Pulmonary artery endothelial cell (primary cell): Measurements from ENCODE around the gene ARHGEF33. TPM values are rescaled to one million over a fixed set of nuclear protein-coding genes. Genes with fewer than 3 reads are reported as not detected.

Experiments
- DNase-seq: peaks from one replicate; pipeline ENCODE4 v3.0.0-alpha.2; 2011; ENCODE audit warnings: low read depth, low spot score
- total RNA-seq: library from RNA; depleted of rRNA; stranded (reverse); fragments of >200 nt; gene quantifications from 2 replicates; pipeline ENCODE4 v1.2.3, GENCODE V29; 2014

ARHGEF33 gene
- 0.07 and 0.11 TPM in 2 replicates for total RNA-seq

- DNase-seq: no peak
Measured at GRCh38 chr2:38889575-38889974, at the start of gene ARHGEF33. Gene ARHGEF33 (plus strand): TSS chr2:38889875. CDS start chr2:38919448, 29,573 bp downstream.

- no peak for DNase-seq
Measured at GRCh38 chr2:38850045-38850444, 39.6 kb upstream of the ARHGEF33 start.

DNA sequence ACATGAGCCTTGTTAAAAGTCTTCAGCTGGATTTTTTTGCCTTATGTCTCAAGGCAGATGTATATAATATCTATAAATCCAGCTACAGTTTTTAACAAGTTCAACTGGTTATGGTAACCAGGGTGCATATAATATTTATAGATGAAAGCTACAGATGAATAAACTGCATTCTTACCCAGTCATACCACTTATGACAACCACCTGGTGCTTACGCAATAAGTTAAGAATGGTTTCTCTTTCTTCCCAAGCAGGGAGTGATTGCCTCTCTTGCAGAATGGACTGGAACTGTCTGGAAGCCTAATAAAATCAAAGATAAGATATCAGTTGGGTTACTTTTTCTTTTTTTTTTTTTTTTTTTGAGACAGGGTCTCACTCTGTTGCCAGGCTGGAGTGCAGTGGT, 33.5 kb upstream of the ARHGEF33 start:
- DNase-seq: no peak

DNA sequence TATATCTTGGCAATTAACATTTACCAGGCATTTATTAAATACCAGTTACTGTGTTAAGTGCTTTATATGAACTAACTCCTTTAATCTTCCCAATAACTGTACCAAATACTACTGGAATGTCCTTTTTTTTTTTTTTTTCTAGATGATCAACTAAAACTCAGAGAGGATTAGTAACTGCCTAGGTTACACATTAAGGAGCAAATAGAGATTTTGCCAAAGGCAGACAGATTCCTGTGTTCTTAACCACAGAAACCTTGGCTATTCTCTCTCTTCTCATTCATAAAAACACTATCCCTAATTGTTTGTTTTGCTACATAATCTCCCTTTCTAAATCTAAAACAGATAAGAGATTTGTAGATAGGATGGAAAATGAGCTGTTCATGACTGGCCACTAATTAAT, 27.2 kb upstream of the ARHGEF33 start:
- DNase-seq: no peak

- DNase-seq: no peak
Measured at GRCh38 chr2:38863061-38863695, 26.5 kb upstream of the ARHGEF33 start.

- no peak for DNase-seq
Measured at GRCh38 chr2:38866773-38867443, 22.8 kb upstream of the ARHGEF33 start.

DNA sequence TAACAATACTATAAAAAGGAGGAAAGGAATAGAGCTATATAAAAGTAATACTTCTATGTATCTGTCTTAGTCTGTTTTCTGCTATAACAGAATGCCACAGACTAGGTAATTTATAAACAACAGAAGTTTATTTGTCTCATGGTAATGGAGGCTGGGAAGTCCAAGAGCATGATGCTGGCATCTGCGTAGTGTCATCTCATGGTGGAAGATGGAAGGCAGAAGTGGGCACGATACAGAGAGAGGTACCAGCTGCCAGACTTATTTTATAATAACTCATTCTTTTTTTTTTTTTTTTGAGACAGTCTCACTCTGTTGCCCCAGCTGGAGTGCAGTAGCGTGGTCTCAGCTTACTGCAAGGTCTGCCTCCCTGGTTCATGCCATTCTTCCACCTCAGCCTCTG, 18.2 kb upstream of the ARHGEF33 start:
- DNase-seq: no peak

DNA sequence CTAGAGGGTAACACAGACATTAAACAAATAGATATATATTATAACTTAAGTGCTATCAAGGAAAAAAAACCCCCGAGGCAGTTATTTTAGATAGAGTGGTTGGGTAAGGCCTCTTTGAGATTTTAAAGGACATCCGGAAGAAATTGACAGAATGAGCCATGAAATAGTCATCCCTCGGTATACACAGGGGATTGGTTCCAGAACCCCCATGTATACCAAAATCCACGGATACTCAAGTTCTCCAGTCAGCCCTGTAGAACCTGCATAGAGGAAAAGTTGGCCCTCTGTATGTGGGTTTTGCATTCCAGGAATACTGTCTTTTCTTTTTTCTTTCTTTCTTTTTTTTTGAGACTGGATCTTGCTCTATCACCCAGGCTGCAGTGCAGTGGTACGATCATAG, 15.9 kb upstream of the ARHGEF33 start:
- DNase-seq: no peak

DNA sequence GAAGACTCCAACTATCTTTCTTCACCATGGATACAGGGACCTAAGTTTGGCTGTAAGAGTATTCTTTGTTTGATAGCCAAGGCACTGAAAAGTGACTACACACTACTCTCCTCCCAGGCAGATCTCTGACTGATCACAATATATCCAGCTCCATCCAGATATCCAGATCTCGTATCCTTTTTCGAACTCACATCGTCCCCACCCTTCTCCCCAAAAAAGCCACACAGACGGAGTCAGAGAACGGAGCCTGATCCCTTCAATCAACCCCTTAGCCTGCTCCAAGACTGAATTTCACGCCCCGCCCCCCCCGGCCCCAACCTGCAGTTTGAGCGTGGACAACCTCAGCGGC, 14.5 kb upstream of the ARHGEF33 start:
- no peak for DNase-seq

- DNase-seq: peak; percentile 47
Measured at GRCh38 chr2:38875576-38876367, 13.9 kb upstream of the ARHGEF33 start, which contains the start of the genes DHX57 and MORN2. Gene DHX57 (minus strand): TSS chr2:38875934. CDS start chr2:38868405, 7,529 bp downstream. Gene MORN2 (plus strand): TSS chr2:38875976.

DNA sequence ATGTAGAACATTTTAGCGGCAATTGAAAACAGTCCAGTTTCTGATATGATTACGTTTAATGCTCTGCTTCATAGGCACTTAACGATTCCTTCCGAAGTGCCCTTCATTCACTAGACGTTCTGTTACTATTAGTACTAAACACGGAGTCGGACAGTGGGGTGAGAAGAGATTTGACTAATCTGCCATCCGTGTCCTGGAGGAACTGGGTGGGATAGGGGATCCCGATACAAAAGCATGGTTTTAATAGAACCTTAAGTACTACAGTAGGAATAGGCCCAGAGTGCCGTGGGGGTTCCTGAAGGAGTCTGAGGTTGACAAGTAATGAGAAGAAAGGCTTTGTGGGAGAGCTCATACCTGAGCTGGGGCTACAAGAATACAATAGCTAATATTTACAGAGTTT, 13.3 kb upstream of the ARHGEF33 start:
- no peak for DNase-seq

DNA sequence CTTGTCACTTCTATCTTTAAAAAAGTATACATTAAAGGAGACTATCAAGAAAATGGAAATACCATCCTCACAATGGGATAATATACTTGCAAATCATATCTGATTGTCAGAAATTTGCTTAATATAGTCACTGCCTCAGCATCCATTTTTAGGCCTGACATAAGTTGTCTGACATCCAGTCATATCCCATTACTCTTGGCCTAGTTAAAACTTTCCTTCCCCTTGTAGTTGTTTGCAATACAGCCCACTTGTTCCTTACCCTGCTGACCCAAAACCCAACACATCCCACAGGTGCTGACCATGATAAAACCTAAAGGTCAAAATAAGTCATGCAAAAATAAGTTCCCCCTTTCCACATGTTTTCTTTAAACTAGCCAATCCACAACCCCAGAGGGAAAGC, 3.6 kb upstream of the ARHGEF33 start:
- no peak for DNase-seq

- no peak for DNase-seq
Measured at GRCh38 chr2:38887347-38887746, 2.3 kb upstream of the ARHGEF33 start.

- no peak for DNase-seq
Measured at GRCh38 chr2:38887902-38888554, 1.6 kb upstream of the ARHGEF33 start.

GRCh38 chr2:38889045-38889444, 630 bp upstream of the ARHGEF33 start:
- DNase-seq: no peak

DNA sequence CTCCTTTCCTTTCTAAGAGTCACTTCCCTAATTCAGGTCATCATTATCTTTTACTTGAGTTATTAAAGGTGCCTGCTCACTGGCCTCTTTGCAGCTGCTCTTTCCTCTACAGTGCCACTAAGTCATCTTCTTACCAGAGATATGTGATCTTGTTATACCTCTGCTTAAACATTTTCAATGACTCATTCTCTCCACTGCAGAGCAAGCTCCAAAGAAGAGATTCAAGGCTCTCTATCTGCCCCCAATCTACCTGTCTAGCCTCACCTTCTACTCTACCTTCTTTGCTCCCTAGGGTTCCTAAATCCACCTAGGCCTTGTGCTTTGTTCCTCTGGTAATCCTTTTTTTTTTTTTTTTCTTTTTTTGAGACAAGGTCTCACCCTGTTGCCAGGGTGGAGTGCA, 3.1 kb downstream of the ARHGEF33 start:
- DNase-seq: no peak

DNA sequence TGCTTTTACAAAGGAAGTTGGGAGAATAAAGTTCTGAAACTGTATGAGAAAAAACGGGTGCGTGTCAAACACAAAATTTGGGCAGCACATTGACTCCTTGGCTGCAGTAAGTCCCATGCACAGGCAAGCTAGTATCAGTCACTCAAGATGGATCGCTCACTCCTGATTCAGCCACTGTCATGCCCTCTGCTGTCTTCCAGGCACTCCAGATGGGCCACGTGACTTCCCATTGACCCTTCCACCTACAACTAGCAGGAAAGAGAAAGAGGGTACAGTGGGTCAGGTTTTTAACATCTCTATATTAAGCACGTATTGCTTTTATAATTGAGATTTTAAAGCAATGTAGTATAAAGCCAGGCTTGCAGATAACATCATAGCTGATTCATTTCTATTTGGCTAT, 8.6 kb downstream of the ARHGEF33 start:
- no peak for DNase-seq

- DNase-seq: no peak
Measured at GRCh38 chr2:38900726-38901125, 11.1 kb downstream of the ARHGEF33 start.

GRCh38 chr2:38905251-38905650, 15.6 kb downstream of the ARHGEF33 start:
- DNase-seq: no peak

DNA sequence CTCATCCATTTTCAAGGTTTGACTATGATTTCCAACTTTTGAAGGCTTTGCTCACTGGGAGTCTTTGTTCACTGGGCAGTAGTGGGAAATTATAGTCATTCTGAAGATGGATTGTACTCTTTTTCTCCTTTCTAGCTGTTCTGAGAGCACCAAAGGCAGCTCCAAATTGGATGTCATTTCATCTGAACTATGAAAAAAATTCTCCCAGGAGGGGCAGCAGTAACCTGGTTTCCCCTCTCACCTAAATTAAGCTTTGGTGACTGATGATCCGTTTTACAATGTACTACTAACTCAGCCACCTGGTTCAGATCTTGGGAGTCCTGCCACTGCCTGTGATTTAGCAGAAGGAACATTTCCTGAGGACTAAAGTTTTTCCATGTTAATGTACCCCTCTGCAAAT, 17.6 kb downstream of the ARHGEF33 start:
- DNase-seq: no peak

DNA sequence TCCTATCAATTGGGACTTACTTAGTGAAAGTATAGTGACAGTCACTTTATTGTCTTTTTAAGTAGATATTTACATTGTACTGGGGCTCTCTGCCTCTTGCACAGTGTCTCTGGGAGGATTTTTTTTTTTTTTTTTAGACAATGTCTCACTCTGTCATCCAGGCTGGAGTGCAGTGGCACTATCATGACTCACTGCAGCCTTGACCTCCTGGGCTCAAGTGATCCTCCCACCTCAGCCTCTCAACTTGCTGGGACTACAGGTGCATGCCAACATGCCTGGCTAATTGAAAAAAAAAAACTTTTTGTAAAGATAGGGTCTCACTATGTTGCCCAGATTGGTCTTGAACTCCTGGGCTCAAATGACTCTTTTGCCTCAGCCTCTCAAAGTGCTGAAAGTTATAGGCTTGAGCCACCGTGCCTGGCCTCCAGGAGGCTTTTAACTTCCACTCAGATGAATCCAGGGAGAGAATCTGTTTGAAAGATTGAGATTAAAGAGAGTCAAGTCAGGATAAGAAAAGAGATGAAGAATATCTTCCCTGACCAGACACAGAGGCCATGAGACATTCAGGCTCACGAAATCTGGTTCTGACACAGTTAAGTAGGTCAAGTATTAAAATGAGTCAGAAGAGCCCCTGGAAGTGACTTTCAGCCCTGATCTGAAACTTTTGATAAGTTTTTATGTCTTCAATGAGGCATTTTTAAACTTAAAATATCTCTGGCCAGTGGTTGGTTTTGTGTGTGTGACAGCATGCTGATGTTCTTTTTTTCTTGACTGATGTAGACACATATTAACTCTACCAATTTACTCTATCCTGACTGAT, 18.3 kb downstream of the ARHGEF33 start:
- no peak for DNase-seq
